ENCODE measurements around the gene RPL15.
"Not testable (repeated sequence)": the region's sequence is repeated elsewhere in the genome, so short reads cannot be mapped to it uniquely, and the experiment has no call there.

The RPL15 gene

DNA sequence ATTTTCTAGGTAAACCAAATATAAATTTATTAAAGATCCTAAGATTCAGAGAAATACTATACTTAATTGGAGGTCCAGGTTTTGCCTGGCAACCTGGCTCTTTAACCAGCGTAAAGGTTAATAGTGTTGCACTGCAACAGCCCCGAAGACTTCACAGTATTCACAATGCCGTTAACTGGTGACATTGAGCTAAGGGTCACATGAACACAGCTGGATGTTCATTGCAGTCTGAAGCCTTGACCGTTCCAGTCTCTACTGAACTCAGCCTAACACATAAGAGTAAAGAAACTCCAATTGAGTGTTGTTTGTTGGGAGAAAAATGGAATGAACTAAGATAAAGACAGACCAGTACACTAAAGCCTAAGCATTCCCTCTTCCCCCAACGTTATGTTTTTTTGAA, 27.0 kb upstream of the RPL15 start:
- DNase-seq (ENCODE audit: low read depth): no peak

DNA sequence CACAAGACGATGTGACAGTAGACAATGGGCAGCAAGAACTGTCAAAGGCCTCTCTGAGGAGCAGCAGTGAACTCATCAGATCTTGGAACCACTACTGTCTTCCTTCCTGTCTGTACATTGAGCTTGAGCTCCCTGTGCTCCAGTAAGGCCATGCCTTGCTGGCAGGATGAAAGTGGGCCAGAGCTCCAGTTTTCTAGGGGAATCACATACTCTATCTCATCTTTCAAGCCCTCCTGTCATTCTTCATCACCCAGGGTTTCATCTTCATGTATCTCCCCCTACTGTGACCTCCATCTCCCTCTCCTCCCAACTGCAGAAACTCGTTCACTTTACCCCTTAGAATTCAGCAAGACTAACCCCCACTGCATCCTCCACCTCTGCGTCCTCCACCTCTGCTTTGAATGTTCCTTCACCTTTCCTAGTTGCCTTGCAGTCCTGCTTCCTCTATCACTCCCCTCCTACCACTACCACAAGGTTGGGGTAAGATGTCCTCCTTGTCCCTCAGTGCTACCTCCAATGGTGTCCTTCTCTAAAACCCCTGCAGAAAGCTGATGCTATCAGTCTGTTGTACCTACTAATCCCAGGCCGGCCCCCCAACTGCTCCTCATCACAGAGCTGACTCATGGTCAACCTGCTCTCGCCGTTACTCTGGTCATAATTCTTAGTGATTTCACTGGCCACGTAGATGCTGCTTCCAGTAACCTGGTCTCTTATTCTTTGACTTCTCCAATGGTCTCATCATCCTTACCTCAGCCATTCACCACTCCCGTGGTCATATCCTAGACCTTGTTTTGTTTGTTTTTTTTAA, 22.5 kb upstream of the RPL15 start:
- no peak for DNase-seq (ENCODE audit: low read depth)

DNA sequence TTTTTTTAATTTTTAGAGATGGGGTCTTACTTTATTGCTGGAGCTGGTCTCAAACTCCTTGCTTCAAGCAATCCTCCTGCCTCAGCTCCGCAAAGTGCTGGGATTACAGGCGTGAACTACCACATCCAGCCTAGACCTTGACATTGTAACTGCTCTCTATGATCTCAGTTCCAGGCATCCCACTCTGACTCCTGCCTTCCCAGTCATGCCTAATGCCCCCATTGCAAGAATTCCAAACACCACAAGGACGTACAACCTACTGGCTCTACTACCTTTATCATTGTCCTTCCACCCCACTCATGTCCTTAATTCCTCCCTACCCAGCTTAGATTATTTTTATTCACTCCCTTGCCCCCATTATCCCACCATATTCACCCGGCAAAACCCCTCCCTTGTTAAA, 21.8 kb upstream of the RPL15 start:
- DNase-seq (ENCODE audit: low read depth): no peak

GRCh38 chr3:23900744-23901143, 16.2 kb upstream of the RPL15 start:
- DNase-seq (ENCODE audit: low read depth): peak; percentile 81

GRCh38 chr3:23904545-23904944, 12.4 kb upstream of the RPL15 start:
- DNase-seq (ENCODE audit: low read depth): no peak

DNA sequence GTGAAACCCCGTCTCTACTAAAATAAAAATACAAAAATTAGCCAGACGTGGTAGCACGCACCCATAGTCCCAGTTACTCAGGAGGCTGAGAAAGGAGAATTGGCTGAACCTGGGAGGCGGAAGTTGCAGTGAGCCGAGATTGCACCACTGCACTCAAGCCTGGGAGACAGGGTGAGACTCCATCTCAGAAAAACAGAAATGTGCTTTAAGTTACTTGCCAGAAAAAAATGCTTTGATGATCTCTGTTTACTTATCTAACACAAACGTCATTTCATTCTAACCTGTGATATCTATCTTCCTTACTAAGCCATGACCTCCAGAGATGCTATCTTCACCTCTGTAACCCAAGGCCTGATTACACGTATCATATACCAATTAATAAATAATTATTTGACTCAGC, 7.6 kb upstream of the RPL15 start:
- no peak for DNase-seq (ENCODE audit: low read depth)

- DNase-seq (ENCODE audit: low read depth): no peak
Measured at GRCh38 chr3:23911397-23911796, 5.5 kb upstream of the RPL15 start.

GRCh38 chr3:23912335-23912734, 4.6 kb upstream of the RPL15 start:
- DNase-seq (ENCODE audit: low read depth): not testable (repeated sequence)

DNA sequence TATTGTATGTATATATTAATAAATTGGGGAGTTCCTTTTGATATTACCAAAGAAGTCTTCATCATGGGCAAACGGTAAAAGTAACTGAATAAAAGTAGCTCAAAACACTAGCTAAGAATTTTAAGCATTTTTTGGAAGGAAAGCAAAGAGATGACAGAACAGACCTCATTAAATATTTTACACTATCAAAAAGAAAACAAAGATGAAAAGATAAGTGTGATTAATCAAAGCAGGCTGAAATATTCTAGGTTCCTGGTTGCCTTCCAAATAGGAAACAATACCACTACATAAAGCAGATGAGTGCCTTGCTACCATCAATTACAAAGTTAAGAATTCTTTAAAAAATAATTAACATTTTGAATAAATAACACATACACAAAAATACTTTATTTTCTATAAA, 3.8 kb upstream of the RPL15 start:
- DNase-seq (ENCODE audit: low read depth): no peak

DNA sequence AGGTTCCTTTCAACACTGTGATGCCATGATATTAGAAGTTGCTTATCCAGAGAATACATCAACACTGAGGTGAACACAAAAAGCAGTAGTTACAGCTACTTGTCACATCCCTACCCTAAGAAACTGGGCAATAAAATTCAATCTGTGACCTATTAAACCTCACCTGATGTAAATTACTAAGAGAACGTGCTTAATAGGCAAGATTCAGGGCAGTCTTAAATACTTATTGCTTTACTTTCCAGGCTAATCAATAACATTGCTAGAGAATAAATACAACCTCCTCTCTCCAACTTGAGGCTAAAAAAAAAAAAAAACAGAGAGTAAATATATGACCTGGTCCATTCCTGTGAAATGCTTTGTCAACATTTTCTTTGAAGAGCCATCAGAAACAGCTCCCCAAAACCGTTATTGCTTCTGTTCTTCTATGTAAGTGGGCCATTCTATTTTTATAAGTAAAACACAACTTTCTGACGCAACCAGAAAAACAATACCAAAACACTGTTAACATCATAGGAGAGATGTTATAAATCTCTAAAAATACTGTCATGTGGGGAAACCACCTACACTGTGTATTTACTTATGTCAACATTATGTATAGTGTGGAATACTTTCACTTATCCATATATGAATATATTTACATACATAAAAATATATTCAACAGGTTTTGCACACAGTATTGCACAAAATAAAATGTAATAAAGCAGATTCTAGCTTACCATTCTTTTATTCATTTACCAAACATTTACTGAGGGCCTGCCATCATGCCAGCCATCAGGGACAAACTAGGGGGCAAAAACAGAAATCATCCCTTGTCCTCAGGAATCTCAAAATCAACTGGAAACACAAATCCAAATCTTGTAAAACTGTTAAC, 2.8 kb upstream of the RPL15 start:
- no peak for DNase-seq (ENCODE audit: low read depth)

GRCh38 chr3:23915537-23916108, 1.3 kb upstream of the RPL15 start:
- DNase-seq (ENCODE audit: low read depth): peak; percentile 51

GRCh38 chr3:23916152-23916885, 613 bp upstream of the RPL15 start:
- DNase-seq (ENCODE audit: low read depth): no peak

DNA sequence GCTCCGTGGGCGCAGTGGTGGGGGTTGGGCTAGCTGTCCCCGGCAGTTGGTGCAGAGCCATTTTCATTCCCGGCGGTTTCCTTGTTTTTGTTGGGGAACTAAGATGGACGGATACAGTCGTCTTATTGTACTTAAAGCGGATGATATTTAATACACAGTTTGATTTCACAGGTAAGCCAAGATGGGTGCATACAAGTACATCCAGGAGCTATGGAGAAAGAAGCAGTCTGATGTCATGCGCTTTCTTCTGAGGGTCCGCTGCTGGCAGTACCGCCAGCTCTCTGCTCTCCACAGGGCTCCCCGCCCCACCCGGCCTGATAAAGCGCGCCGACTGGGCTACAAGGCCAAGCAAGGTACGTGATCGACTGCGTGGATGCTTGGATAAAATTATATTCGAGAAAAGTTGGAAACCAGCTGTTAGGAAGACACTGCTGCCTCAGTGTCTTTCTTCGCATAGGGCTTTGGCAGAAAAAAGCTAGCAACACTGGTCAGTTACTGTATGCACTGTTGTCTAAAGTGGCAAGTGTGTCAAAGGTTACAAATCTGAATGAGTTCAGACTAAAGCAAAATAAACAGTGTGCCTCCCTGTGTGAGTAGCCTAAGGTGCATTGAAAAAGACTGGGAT, 859 bp downstream of the RPL15 start:
- not testable (repeated sequence) for DNase-seq (ENCODE audit: low read depth)

DNA sequence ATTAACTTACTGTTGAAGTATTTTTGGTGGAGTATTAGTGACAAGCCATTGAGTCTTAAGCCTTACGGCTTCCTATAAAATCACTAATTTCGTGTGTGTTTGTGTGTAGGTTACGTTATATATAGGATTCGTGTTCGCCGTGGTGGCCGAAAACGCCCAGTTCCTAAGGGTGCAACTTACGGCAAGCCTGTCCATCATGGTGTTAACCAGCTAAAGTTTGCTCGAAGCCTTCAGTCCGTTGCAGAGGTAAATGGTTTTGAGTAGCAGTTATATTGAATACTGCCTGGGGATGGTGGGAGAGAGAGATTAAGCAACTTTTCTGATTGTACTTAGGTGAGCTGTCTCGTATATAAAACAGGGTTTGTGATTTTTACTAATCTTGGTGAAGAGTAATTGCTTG, 1.4 kb downstream of the RPL15 start:
- not testable (repeated sequence) for DNase-seq (ENCODE audit: low read depth)

DNA sequence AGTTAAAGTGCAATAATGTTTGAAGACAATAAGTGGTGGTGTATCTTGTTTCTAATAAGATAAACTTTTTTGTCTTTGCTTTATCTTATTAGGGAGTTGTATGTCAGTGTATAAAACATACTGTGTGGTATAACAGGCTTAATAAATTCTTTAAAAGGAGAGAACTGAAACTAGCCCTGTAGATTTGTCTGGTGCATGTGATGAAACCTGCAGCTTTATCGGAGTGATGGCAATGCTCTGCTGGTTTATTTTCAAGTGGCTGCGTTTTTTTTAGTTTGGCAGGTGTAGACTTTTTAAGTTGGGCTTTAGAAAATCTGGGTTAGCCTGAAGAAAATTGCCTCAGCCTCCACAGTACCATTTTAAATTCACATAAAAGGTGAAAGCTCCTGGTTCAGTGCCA, 2.7 kb downstream of the RPL15 start:
- no peak for DNase-seq (ENCODE audit: low read depth)

DNA sequence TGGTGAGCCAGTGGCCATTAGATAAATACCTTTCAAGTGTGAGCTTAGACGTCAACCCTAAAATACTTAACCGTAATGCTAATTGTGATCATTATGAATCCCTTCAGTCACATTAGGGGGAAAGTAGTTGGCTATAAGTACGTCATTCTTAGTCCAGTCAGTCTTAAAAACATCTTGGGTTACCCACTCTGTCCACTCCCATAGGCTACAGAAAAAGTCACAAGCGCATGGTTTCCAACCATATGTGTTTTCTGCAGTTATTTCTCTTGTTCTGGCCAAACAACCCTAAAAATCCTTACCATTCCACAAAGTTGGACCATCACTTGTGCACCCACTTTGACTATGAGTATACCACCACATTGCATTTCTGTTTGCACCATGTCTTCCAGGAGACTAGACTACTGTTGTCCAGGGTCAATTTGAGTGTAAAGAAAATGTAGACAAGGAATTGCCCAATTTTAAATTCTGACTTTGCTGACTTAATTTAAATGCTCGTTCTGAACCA, 3.3 kb downstream of the RPL15 start:
- no peak for DNase-seq (ENCODE audit: low read depth)

DNA sequence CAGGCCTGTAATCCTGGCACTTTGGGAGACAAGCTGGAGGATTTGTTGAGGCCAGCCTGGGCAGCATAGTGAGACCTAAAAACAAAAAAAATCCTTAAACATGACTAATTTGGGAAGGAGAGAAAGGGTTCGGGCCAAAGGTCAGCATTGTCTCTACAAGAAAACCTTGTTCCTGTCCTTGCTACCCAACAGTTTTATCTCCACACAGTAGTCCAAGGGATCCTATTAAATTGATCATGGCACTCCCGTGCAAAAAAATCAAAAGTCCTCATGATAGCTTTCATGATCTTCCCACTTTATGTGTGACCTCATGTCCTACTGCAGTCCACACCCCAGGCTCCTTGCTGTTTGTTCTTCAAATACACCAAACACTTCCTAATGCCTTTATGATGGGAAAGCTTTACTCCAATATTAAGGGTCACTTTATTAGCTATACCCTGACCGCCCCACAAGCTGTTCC, 4.2 kb downstream of the RPL15 start:
- DNase-seq (ENCODE audit: low read depth): peak; percentile 5

DNA sequence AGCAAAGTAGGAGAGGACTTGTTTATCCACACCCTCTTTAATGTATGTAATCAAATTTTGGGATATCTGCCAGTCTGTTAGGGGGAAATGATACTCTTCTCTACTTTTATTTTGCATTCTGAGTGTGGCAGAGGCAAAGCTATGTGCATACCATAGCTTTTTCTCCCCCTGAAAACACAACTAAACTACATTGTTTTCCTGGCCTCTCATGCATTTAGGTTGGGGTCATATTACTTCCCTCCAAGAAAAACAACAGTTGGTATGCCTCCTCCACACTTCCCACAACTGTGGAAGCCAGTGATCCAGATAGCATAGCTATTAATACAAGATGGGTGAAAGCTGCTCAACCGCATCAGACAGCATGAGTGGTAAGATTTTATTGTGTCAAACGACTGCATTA, 6.9 kb downstream of the RPL15 start:
- DNase-seq (ENCODE audit: low read depth): peak; percentile 72

- no peak for DNase-seq (ENCODE audit: low read depth)
Measured at GRCh38 chr3:23926246-23926645, 9.3 kb downstream of the RPL15 start.

GRCh38 chr3:23926736-23927135, 9.8 kb downstream of the RPL15 start:
- DNase-seq (ENCODE audit: low read depth): no peak

GRCh38 chr3:23928524-23928923, 11.6 kb downstream of the RPL15 start:
- DNase-seq (ENCODE audit: low read depth): no peak
